ENCODE data around the gene PEAK1.

DNA sequence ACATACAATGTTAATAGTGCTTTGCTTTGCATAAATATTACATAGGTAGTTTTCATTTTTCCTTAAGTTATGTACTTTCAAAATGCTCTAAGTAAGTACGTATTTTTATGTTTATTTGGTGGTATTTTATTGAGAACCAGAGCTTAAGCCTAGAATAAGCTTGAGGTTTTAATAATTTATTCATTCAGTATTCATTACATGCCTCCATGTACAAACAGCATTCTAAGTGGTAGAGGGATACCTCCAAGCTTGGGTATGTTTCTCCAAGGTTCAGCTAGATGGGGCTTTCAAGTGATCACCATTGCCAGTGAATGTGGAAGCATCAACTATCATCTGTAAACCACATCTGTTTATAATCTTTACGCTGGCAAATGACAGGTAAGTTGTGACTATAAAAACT is 52.3 kb downstream of the PEAK1 start:
- no peak for TF ChIP-seq GATA2 (IDR thresholded peaks at IDR 0.05; ENCODE audit: low read depth, low read length)
- no peak for TF ChIP-seq GATA3 (IDR thresholded peaks at IDR 0.05; ENCODE audit: low read depth, low read length)

Data from SH-SY5Y (cell line).